HL-60 (cell line): ENCODE data around the gene DNASE1.

Experiments
- POLR2AphosphoS5 ChIP-seq: IDR thresholded peaks from 2 replicates; pipeline ENCODE4 v1.6.1; 2012; ENCODE audit warnings: low read depth
- TF ChIP-seq, protein P1 (sequence below): IDR thresholded peaks from one replicate; pipeline ENCODE4 v1.5.1; 2011; ENCODE audit warnings: low read length, control low read depth, inconsistent platforms; ENCODE audit not compliant: insufficient read depth

DNA sequence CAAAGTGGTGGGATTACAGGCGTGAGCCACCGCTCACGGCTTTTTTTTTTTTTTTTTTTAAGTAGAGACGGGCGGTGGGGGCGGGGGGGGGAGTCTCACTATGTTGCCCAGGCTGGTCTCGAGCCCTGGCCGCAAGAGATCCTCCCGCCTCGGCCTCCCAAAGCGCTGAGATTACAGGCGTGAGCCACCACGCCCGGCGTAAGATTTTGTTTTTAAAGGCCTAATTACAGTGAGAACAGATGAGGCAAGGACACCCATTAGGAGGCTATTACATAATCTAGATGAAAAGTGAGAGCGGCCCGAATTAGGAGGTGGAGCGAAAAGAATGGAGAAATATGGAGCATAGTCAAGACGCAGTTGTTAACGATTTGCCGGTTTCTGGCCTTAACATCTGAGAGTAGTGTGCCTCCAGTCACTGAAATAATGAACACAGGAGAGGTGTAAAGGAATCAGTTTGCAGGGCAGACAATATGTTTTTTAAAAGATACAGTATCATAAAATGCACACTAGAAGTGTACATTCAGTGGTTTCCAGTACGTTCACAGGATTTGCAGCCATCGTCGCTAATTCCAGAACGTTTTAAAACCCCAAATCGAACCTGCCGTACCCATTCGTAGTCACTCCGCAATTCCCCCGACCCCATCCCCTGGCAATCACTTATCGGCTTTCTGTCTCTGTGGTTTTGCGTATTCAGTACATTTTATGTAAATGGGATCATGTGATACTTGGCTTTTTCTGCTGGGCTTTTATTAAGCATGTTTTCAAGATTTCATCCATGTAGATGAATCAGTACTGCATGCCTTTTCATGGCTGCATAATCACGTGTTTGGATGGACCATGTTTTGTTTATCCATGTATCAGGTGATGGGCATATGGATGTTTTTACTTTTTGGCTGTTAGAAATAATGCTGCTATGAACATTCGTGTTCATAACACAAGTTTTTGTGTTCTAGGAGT lies 41.7 kb upstream of the DNASE1 start:
- TF ChIP-seq, protein P1, sequence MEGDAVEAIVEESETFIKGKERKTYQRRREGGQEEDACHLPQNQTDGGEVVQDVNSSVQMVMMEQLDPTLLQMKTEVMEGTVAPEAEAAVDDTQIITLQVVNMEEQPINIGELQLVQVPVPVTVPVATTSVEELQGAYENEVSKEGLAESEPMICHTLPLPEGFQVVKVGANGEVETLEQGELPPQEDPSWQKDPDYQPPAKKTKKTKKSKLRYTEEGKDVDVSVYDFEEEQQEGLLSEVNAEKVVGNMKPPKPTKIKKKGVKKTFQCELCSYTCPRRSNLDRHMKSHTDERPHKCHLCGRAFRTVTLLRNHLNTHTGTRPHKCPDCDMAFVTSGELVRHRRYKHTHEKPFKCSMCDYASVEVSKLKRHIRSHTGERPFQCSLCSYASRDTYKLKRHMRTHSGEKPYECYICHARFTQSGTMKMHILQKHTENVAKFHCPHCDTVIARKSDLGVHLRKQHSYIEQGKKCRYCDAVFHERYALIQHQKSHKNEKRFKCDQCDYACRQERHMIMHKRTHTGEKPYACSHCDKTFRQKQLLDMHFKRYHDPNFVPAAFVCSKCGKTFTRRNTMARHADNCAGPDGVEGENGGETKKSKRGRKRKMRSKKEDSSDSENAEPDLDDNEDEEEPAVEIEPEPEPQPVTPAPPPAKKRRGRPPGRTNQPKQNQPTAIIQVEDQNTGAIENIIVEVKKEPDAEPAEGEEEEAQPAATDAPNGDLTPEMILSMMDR, result no peak
- TF ChIP-seq POLR2AphosphoS5, result no peak
